HG02759 (cell line): ENCODE measurements around the gene PHF13.
"Not testable (repeated sequence)": the region's sequence is repeated elsewhere in the genome, so short reads cannot be mapped to it uniquely, and the experiment has no call there.

Experiments
- ATAC-seq: cut with Tn5 transposase; IDR thresholded peaks from one replicate; pipeline ENCODE4 v1.9.1; 2021; ENCODE audit warnings: mild to moderate bottlenecking, moderate library complexity; ENCODE audit not compliant: unreplicated experiment

The PHF13 gene

GRCh38 chr1:6586404-6586816 is 27.1 kb upstream of the PHF13 start:
- no peak for ATAC-seq

GRCh38 chr1:6587261-6588005 is 26.1 kb upstream of the PHF13 start:
- no peak for ATAC-seq

GRCh38 chr1:6588128-6588892 is 25.2 kb upstream of the PHF13 start:
- no peak for ATAC-seq

- ATAC-seq: no peak
Measured at GRCh38 chr1:6588893-6589520, 24.5 kb upstream of the PHF13 start.

GRCh38 chr1:6590046-6590445 is 23.5 kb upstream of the PHF13 start:
- no peak for ATAC-seq

- ATAC-seq: no peak
Measured at GRCh38 chr1:6591222-6591621, 22.3 kb upstream of the PHF13 start.

- ATAC-seq: no peak
Measured at GRCh38 chr1:6591644-6592043, 21.9 kb upstream of the PHF13 start.

- no peak for ATAC-seq
Measured at GRCh38 chr1:6592441-6592840, 21.1 kb upstream of the PHF13 start.

GRCh38 chr1:6592865-6593593 is 20.5 kb upstream of the PHF13 start:
- no peak for ATAC-seq

GRCh38 chr1:6593810-6594209 is 19.7 kb upstream of the PHF13 start:
- no peak for ATAC-seq

- ATAC-seq: no peak
Measured at GRCh38 chr1:6594977-6595740, 18.4 kb upstream of the PHF13 start.

GRCh38 chr1:6596351-6596750 is 17.2 kb upstream of the PHF13 start:
- ATAC-seq: no peak

GRCh38 chr1:6596886-6597776 is 16.4 kb upstream of the PHF13 start:
- no peak for ATAC-seq

- ATAC-seq: no peak
Measured at GRCh38 chr1:6597777-6598131, 15.8 kb upstream of the PHF13 start.

- no peak for ATAC-seq
Measured at GRCh38 chr1:6599141-6599975, 14.2 kb upstream of the PHF13 start.

- ATAC-seq: not testable (repeated sequence)
Measured at GRCh38 chr1:6599991-6600390, 13.5 kb upstream of the PHF13 start.

GRCh38 chr1:6600410-6601048 is 13.0 kb upstream of the PHF13 start:
- ATAC-seq: no peak
